Stimulated activated naive B cell treated with anti-CD40 and anti-IgM and Interleukin-4, amounts not matched to agents 10 μg/mL and 1 μg/mL and 100 μg/mL, for 72 hours (primary cell): Measurements from ENCODE around the gene ITPK1.

Source experiments
- ATAC-seq, 2 donors: fragments of 150-1000 bp; cut with Tn5 transposase; replicated peaks; 2 replicates each; pipeline ENCODE4 v1.10.0; 2021; ENCODE audit warnings: moderate library complexity in 1 of 2
- DNase-seq: peaks from one replicate; pipeline ENCODE4 v3.0.0; 2021
- H3K27ac Mint-ChIP-seq: one replicate; pipeline ENCODE4 v1.8.0; 2022; ENCODE audit warnings: mild to moderate bottlenecking, mixed read lengths
- H3K27me3 Mint-ChIP-seq, 2 donors: one replicate each; pipeline ENCODE4 v1.8.0; 2022; ENCODE audit warnings: mixed read lengths in 2 of 2
- H3K36me3 Mint-ChIP-seq, 2 donors: one replicate each; pipeline ENCODE4 v1.8.0; 2022; ENCODE audit warnings: mixed read lengths in 2 of 2, mild to moderate bottlenecking in 1 of 2
- H3K4me1 Mint-ChIP-seq, 2 donors: one replicate each; pipeline ENCODE4 v1.8.0; 2022; ENCODE audit warnings: mixed read lengths in 2 of 2, mild to moderate bottlenecking in 1 of 2
- H3K4me3 Mint-ChIP-seq, 2 donors: one replicate each; pipeline ENCODE4 v1.8.0; 2022; ENCODE audit warnings: mild to moderate bottlenecking in 2 of 2, mixed read lengths in 2 of 2, moderate library complexity in 1 of 2
- H3K9me3 Mint-ChIP-seq, 2 donors: one replicate each; pipeline ENCODE4 v1.8.0; 2022; ENCODE audit warnings: mixed read lengths in 2 of 2, mild to moderate bottlenecking in 1 of 2

Gene ITPK1

GRCh38 chr14:92988786-92989755, 126.7 kb downstream of the ITPK1 start:
- Mint-ChIP-seq H3K4me1 (peaks cover 0 to 2% of the 10 kb centered on the region in 2 donors), H3K9me3 (peaks cover 0 to under 1% of the 10 kb centered on the region in 2 donors), H3K27me3 (no peaks in the 10 kb centered on the region), H3K4me3 (no peak overlapping the region), H3K27ac (no peak overlapping the region), H3K36me3 (peaks cover 41 to 65% of the 10 kb centered on the region in 2 donors)
- DNase-seq (no peak), ATAC-seq (no peak)

GRCh38 chr14:92987713-92988510, 127.8 kb downstream of the ITPK1 start:
- ATAC-seq (no peak), DNase-seq (no peak)
- Mint-ChIP-seq H3K27ac (no peak overlapping the region), H3K36me3 (peaks cover 37 to 67% of the 10 kb centered on the region in 2 donors), H3K9me3 (peaks cover 0 to 2% of the 10 kb centered on the region in 2 donors), H3K4me3 (no peak overlapping the region), H3K4me1 (peaks cover 0 to 2% of the 10 kb centered on the region in 2 donors), H3K27me3 (no peaks in the 10 kb centered on the region)

GRCh38 chr14:92987148-92987570, 128.6 kb downstream of the ITPK1 start:
- Mint-ChIP-seq H3K4me1 (peaks cover 0 to 2% of the 10 kb centered on the region in 2 donors), H3K4me3 (no peak overlapping the region), H3K27me3 (no peaks in the 10 kb centered on the region), H3K36me3 (peaks cover 39 to 67% of the 10 kb centered on the region in 2 donors), H3K9me3 (peaks cover 2 to 3% of the 10 kb centered on the region in 2 donors), H3K27ac (no peak overlapping the region)
- DNase-seq (no peak), ATAC-seq (no peak)

- Mint-ChIP-seq H3K9me3 (peaks cover 6% of the 10 kb centered on the region in 2 donors), H3K4me1 (peaks cover 3% of the 10 kb centered on the region in 2 donors), H3K4me3 (no peak overlapping the region), H3K36me3 (peaks cover 41 to 67% of the 10 kb centered on the region in 2 donors), H3K27ac (peak overlapping the region; percentile 43), H3K27me3 (no peaks in the 10 kb centered on the region)
- no peak for DNase-seq
- no peak for ATAC-seq
Observed at GRCh38 chr14:92986254-92987147, 129.2 kb downstream of the ITPK1 start.

- ATAC-seq (no peak), DNase-seq (no peak)
- H3K4me1 Mint-ChIP-seq = peaks cover 7 to 13% of the 10 kb centered on the region in 2 donors
- H3K4me3 Mint-ChIP-seq = no peak overlapping the region
- peaks cover 12% of the 10 kb centered on the region in 2 donors for H3K9me3 Mint-ChIP-seq
- peaks cover 49 to 75% of the 10 kb centered on the region in 2 donors for H3K36me3 Mint-ChIP-seq
- peak overlapping the region; percentile 43 for H3K27ac Mint-ChIP-seq
- no peaks in the 10 kb centered on the region for H3K27me3 Mint-ChIP-seq
Observed at GRCh38 chr14:92985521-92985920, 130.2 kb downstream of the ITPK1 start.

- H3K27ac Mint-ChIP-seq = peak overlapping the region; percentile 32
- peaks cover 7 to 17% of the 10 kb centered on the region in 2 donors for H3K4me1 Mint-ChIP-seq
- no peak for DNase-seq
- H3K27me3 Mint-ChIP-seq = no peaks in the 10 kb centered on the region
- H3K36me3 Mint-ChIP-seq = peaks cover 50 to 76% of the 10 kb centered on the region in 2 donors
- H3K4me3 Mint-ChIP-seq = no peak overlapping the region
- peaks cover 12% of the 10 kb centered on the region in 2 donors for H3K9me3 Mint-ChIP-seq
- no peak for ATAC-seq
Observed at GRCh38 chr14:92984896-92985295, 130.8 kb downstream of the ITPK1 start.

GRCh38 chr14:92984082-92984788, 131.5 kb downstream of the ITPK1 start:
- ATAC-seq (no peak), DNase-seq (no peak)
- Mint-ChIP-seq H3K27me3 (no peaks in the 10 kb centered on the region), H3K9me3 (peaks cover 13 to 17% of the 10 kb centered on the region in 2 donors), H3K36me3 (peaks cover 57 to 78% of the 10 kb centered on the region in 2 donors), H3K4me3 (no peak overlapping the region), H3K27ac (peak overlapping the region; percentile 32), H3K4me1 (peaks cover 9 to 23% of the 10 kb centered on the region in 2 donors)

- no peak for DNase-seq
- Mint-ChIP-seq H3K27me3 (no peaks in the 10 kb centered on the region), H3K4me1 (peaks cover 12 to 32% of the 10 kb centered on the region in 2 donors), H3K36me3 (peaks cover 65 to 85% of the 10 kb centered on the region in 2 donors), H3K4me3 (no peak overlapping the region), H3K27ac (no peak overlapping the region), H3K9me3 (peaks cover 18 to 22% of the 10 kb centered on the region in 2 donors)
- no peak for ATAC-seq
Observed at GRCh38 chr14:92982956-92983355, 132.8 kb downstream of the ITPK1 start.

GRCh38 chr14:92981726-92982125, 134.0 kb downstream of the ITPK1 start:
- no peaks in the 10 kb centered on the region for H3K27me3 Mint-ChIP-seq
- peak overlapping the region; percentile 86 for H3K27ac Mint-ChIP-seq

GRCh38 chr14:92980866-92981265, 134.9 kb downstream of the ITPK1 start:
- peak overlapping the region; percentile 86 for H3K27ac Mint-ChIP-seq
- H3K9me3 Mint-ChIP-seq = peaks cover 31 to 36% of the 10 kb centered on the region in 2 donors

More at GRCh38 chr14:92981726-92982125, 134.0 kb downstream of the ITPK1 start:
- H3K36me3 Mint-ChIP-seq = peaks cover 77 to 94% of the 10 kb centered on the region in 2 donors
- H3K4me1 Mint-ChIP-seq = peaks cover 17 to 38% of the 10 kb centered on the region in 2 donors
- peaks cover 29 to 31% of the 10 kb centered on the region in 2 donors for H3K9me3 Mint-ChIP-seq
- ATAC-seq = no peak
- peak overlapping the region in 1 of 2 donors; percentile 58 for H3K4me3 Mint-ChIP-seq
- DNase-seq = no peak

GRCh38 chr14:92978229-92979021, 137.3 kb downstream of the ITPK1 start:
- DNase-seq = peak; percentile 9
- ATAC-seq = peak; percentile 67
- Mint-ChIP-seq H3K27ac (peak overlapping the region; percentile 96), H3K9me3 (peaks cover 30 to 38% of the 10 kb centered on the region in 2 donors), H3K36me3 (peaks cover 90 to 96% of the 10 kb centered on the region in 2 donors), H3K4me3 (no peak overlapping the region), H3K27me3 (no peaks in the 10 kb centered on the region), H3K4me1 (peaks cover 15 to 38% of the 10 kb centered on the region in 2 donors)

More at GRCh38 chr14:92980866-92981265, 134.9 kb downstream of the ITPK1 start:
- Mint-ChIP-seq H3K27me3 (no peaks in the 10 kb centered on the region), H3K4me1 (peaks cover 17 to 38% of the 10 kb centered on the region in 2 donors), H3K4me3 (peak overlapping the region; percentile 41 to 58), H3K36me3 (peaks cover 81 to 97% of the 10 kb centered on the region in 2 donors)
- DNase-seq (no peak), ATAC-seq (no peak)

- ATAC-seq (no peak), DNase-seq (no peak)
- peaks cover 26 to 30% of the 10 kb centered on the region in 2 donors for H3K9me3 Mint-ChIP-seq
- no peaks in the 10 kb centered on the region for H3K27me3 Mint-ChIP-seq
- peaks cover 74 to 88% of the 10 kb centered on the region in 2 donors for H3K36me3 Mint-ChIP-seq
- H3K4me1 Mint-ChIP-seq = peaks cover 12 to 39% of the 10 kb centered on the region in 2 donors
- H3K4me3 Mint-ChIP-seq = no peak overlapping the region
- H3K27ac Mint-ChIP-seq = no peak overlapping the region
Observed at GRCh38 chr14:92976268-92976667, 139.5 kb downstream of the ITPK1 start.
